NB4 (cell line): ENCODE measurements around the gene LCN6.

Experiments used
- DNase-seq: peaks from one replicate; pipeline ENCODE4 v3.0.0; 2010; ENCODE audit warnings: low read depth
- H3K4me3 ChIP-seq: one replicate; pipeline ENCODE4 v1.5.1; 2011; ENCODE audit warnings: mild to moderate bottlenecking, low read depth, low read length, moderate library complexity
- MYC ChIP-seq: IDR thresholded peaks from 2 replicates; pipeline ENCODE4 v1.6.1; 2011; ENCODE audit warnings: low read depth, low read length
- POLR2A ChIP-seq: IDR thresholded peaks from 2 replicates; pipeline ENCODE4 v1.6.1; 2011; ENCODE audit warnings: mild to moderate bottlenecking; ENCODE audit not compliant: insufficient read length; ENCODE audit errors: extremely low read depth
- TF ChIP-seq, protein P1 (sequence below): IDR thresholded peaks from one replicate; pipeline ENCODE4 v1.5.1; 2012; ENCODE audit warnings: low read depth, low read length
- TF ChIP-seq, protein P2 (sequence below): IDR thresholded peaks from 2 replicates; pipeline ENCODE4 v1.6.1; 2011; ENCODE audit warnings: low read depth, low read length

Gene LCN6

DNA sequence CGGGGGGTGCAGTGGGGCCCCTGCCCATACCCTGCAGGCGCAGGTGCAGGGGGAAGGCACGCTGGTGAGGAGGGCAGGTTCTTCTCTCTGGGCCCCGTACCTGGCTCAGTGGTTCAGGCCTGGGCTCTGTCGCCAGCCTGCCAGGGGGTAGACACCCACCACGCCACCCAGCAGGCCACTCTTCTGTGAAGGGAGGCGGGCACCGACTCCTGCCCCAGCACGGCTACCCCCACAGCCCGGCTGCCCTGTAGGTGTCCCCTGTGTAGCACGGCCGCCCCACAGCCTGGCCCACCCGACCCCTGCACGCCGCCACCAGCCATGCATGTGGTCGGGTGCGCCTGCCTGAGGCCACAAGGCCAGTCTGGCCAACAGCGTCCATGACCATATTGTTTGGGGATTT lies 1.7 kb downstream of the LCN6 start:
- TF ChIP-seq, protein P1, sequence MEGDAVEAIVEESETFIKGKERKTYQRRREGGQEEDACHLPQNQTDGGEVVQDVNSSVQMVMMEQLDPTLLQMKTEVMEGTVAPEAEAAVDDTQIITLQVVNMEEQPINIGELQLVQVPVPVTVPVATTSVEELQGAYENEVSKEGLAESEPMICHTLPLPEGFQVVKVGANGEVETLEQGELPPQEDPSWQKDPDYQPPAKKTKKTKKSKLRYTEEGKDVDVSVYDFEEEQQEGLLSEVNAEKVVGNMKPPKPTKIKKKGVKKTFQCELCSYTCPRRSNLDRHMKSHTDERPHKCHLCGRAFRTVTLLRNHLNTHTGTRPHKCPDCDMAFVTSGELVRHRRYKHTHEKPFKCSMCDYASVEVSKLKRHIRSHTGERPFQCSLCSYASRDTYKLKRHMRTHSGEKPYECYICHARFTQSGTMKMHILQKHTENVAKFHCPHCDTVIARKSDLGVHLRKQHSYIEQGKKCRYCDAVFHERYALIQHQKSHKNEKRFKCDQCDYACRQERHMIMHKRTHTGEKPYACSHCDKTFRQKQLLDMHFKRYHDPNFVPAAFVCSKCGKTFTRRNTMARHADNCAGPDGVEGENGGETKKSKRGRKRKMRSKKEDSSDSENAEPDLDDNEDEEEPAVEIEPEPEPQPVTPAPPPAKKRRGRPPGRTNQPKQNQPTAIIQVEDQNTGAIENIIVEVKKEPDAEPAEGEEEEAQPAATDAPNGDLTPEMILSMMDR: no peak
- TF ChIP-seq MYC (no peak), POLR2A (no peak)
- TF ChIP-seq, protein P2, sequence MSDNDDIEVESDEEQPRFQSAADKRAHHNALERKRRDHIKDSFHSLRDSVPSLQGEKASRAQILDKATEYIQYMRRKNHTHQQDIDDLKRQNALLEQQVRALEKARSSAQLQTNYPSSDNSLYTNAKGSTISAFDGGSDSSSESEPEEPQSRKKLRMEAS: no peak
- H3K4me3 ChIP-seq: no peak overlapping the region
- no peak for DNase-seq

DNA sequence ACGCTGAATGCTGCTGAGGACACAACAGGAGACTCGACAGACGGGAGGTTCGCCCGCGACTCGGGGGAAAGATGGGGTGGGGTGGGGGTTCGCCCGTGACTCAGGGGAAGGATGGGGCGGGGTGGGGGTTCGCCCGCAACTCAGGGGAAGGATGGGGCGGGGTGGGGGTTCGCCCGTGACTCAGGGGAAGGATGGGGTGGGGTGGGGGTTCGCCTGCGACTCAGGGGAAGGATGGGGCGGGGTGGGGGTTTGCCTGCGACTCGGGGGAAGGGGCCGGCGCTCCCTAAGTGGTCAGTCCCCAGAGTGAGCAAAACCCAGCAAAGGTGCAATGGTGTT lies 2.2 kb downstream of the LCN6 start:
- DNase-seq: no peak
- H3K4me3 ChIP-seq: no peak overlapping the region
- TF ChIP-seq POLR2A (no peak), MYC (no peak)
- TF ChIP-seq, protein P1: no peak
- TF ChIP-seq, protein P2: no peak

DNA sequence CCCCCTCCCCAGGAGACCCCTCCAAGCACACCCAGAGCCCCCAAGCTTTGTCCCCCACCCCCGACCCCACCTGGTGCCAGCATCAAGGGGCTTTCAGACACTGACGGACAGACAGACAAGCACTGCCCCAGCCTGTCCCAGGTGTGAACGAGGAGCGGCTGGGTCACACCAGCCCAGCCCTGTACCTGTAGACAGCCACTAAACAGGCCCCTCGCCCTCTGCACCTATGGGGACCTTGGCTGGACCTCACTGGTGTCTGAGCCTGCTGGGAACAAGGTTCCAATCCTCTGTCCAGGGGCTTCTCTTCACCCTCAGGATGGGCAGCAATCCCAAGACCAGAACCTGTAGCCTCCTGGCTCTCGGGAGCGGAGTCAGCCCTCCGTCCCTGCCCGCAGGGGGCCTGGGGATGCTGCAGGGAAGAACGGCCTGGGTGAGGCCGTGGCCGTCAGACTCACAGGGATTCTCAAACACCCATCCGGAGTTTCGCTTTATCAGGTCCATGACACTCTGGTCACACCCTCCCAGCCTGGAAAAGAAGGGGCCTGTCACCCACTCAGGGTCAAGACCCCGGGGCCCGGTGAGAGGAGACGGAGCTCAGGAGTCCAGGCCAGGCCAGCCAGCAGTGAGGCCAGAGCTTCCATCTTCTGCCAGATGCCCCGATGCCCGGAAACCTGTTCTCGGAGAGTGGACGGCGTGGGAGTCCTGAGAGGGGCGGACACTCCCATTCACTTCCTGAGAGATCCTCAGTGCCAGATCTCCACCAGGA lies 2.8 kb downstream of the LCN6 start:
- DNase-seq: no peak
- H3K4me3 ChIP-seq: no peak overlapping the region
- TF ChIP-seq, protein P2: no peak
- TF ChIP-seq POLR2A (no peak), MYC (no peak)
- TF ChIP-seq, protein P1: no peak

DNA sequence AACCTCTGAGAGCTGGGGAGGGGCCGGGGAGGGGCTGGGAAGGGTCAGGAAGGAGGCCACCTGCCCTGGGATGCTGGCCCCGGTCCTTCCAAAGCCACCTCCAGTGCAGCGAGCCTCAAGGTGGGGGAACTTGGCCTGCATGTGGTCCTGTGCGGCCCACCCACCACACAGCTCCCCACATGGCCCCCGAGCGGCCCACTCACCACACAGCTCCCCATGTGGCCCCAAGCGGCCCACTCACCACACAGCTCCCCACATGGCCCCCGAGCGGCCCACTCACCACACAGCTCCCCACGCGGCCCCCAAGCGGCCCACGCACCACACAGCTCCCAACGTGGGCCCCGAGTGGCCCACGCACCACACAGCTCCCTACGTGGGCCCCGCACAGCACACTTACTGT lies 3.6 kb downstream of the LCN6 start:
- no peak for DNase-seq
- no peak overlapping the region for H3K4me3 ChIP-seq
- no peak for TF ChIP-seq MYC
- TF ChIP-seq, protein P2: no peak
- TF ChIP-seq, protein P1: no peak
- no peak for TF ChIP-seq POLR2A

DNA sequence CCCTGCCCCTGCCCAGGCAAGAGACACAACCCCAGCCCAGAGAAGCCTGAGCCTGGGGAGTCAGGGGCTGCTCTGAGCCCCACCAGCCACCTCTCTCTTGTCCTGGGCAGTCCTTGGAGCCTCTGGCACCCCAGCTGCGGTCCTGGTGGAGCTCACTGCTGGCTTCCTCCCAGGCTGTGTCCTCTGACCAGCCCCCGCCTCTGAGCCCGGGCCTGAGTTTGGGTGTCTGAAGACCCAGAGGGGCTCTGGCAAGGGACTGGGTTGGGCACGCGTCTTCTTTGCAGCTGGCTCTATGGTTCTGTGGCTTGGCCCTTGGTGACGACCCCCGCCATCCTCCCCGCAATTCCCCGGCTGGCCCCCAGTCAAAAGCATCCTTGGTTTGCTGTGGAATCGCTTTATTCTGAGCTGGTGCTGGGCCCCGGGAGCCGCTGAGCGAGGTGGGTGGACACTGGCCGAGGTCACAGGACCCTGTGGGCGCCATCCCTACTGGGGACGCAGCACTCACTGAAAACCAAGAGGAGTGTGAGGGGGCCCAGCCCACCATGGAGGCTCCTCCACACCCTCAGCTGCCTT lies 4.6 kb downstream of the LCN6 start:
- H3K4me3 ChIP-seq: no peak overlapping the region
- DNase-seq: no peak
- no peak for TF ChIP-seq POLR2A
- TF ChIP-seq MYC: no peak
- TF ChIP-seq, protein P2: no peak
- TF ChIP-seq, protein P1: no peak
